Endodermal cell (in vitro differentiated cells): Measurements from ENCODE around the gene SDHB. TPM values are rescaled to one million over a fixed set of nuclear protein-coding genes. Genes with fewer than 3 reads are reported as not detected.

Experiments used
- DNase-seq: peaks from one replicate; pipeline ENCODE4 v3.0.0-alpha.2; 2017
- H3K27ac ChIP-seq: 2 replicates; pipeline ENCODE4 v1.5.1; 2013; ENCODE audit warnings: mild to moderate bottlenecking, low read depth, low read length, moderate library complexity
- H3K27me3 ChIP-seq: 2 replicates; pipeline ENCODE4 v1.6.1; 2013; ENCODE audit warnings: mild to moderate bottlenecking, low read length, moderate library complexity; ENCODE audit not compliant: insufficient read depth, control insufficient read depth, poor library complexity, severe bottlenecking
- H3K36me3 ChIP-seq: 2 replicates; pipeline ENCODE4 v1.7.0; 2013; ENCODE audit warnings: mild to moderate bottlenecking, low read length, moderate library complexity; ENCODE audit not compliant: control insufficient read depth, insufficient read depth
- H3K4me1 ChIP-seq: one replicate; pipeline ENCODE4 v1.7.0; 2013; ENCODE audit warnings: low read length; ENCODE audit not compliant: control insufficient read depth, insufficient read depth
- H3K4me3 ChIP-seq: 2 replicates; pipeline ENCODE4 v1.5.1; 2013; ENCODE audit warnings: mild to moderate bottlenecking, low read length, moderate library complexity
- H3K9ac ChIP-seq: 2 replicates; pipeline ENCODE4 v1.6.1; 2013; ENCODE audit warnings: mild to moderate bottlenecking, low read length, moderate library complexity; ENCODE audit not compliant: poor library complexity, severe bottlenecking; ENCODE audit errors: extremely low read depth
- H3K9me3 ChIP-seq: 2 replicates; pipeline ENCODE4 v1.6.1; 2013; ENCODE audit warnings: mild to moderate bottlenecking, low read length, moderate library complexity; ENCODE audit not compliant: control insufficient read depth
- H3K27ac Mint-ChIP-seq: 2 replicates; pipeline ENCODE4 v1.8.0; 2020; ENCODE audit warnings: mixed read lengths
- H3K27me3 Mint-ChIP-seq: 2 replicates; pipeline ENCODE4 v1.8.0; 2021; ENCODE audit warnings: mild to moderate bottlenecking, mixed read lengths; ENCODE audit not compliant: insufficient read depth
- H3K36me3 Mint-ChIP-seq: 2 replicates; pipeline ENCODE4 v1.8.0; 2020; ENCODE audit warnings: low read depth, mixed read lengths
- H3K4me1 Mint-ChIP-seq: 2 replicates; pipeline ENCODE4 v1.8.0; 2020; ENCODE audit warnings: mixed read lengths
- H3K4me3 Mint-ChIP-seq: 2 replicates; pipeline ENCODE4 v1.8.0; 2020; ENCODE audit warnings: mild to moderate bottlenecking, moderate library complexity, mixed read lengths
- H3K9me3 Mint-ChIP-seq: 2 replicates; pipeline ENCODE4 v1.8.0; 2020; ENCODE audit warnings: mild to moderate bottlenecking, mixed read lengths
- CTCF ChIP-seq: fragments of 200-600 bp; sonication (generic); conservative IDR thresholded peaks from 2 replicates; pipeline ENCODE4 v1.5.0; 2021; ENCODE audit warnings: antibody characterized with exemption, mild to moderate bottlenecking
- WGBS, 2 experiments: methylation state at CpG; one replicate each; pipeline versions ENCODE4 v1.1.5 to v1.1.7; 2013; ENCODE audit warnings: missing lambda C conversion rate in 2 of 2, mixed read lengths in 1 of 2; ENCODE audit not compliant: insufficient coverage in 1 of 2, insufficient read length in 1 of 2; 5-methylcytosine and 5-hydroxymethylcytosine counted together
- total RNA-seq, 2 donors: library from RNA; stranded (reverse); fragmentation: NEBNext Ultra II Directional in 1 of 2; extraction: Animal tissue kit (Norgen Biotek cat#: 25700) in 1 of 2; gene quantifications; 2 replicates in 1 of 2; 3 replicates in 1 of 2; pipeline ENCODE4 v1.2.1, GENCODE V29; 2021

The SDHB gene
- total RNA-seq, 2 donors from 2014 or later, result 68.5 to 75.2 TPM

GRCh38 chr1:17080085-17080759 is 26.4 kb upstream of the SDHB start:
- Histone ChIP-seq H3K27me3 (no peaks in the 10 kb centered on the region), H3K4me1 (no peaks in the 10 kb centered on the region), H3K9ac (no peak overlapping the region), H3K4me3 (no peak overlapping the region), H3K36me3 (no peaks in the 10 kb centered on the region), H3K9me3 (no peaks in the 10 kb centered on the region), H3K27ac (no peak overlapping the region)
- no peaks in the 10 kb centered on the region for H3K36me3 Mint-ChIP-seq
- 81 to 95% methylated on average over 3 to 8 of the region's 8 CpGs for WGBS, 2 experiments
- TF ChIP-seq CTCF, result no peak
- DNase-seq, result no peak
- H3K4me3 Mint-ChIP-seq, result no peak overlapping the region
- H3K4me1 Mint-ChIP-seq, result no peaks in the 10 kb centered on the region
- no peak overlapping the region for H3K27ac Mint-ChIP-seq
- no peaks in the 10 kb centered on the region for H3K27me3 Mint-ChIP-seq
- peaks cover 2% of the 10 kb centered on the region for H3K9me3 Mint-ChIP-seq

- Histone ChIP-seq H3K36me3 (no peaks in the 10 kb centered on the region), H3K27me3 (no peaks in the 10 kb centered on the region), H3K9me3 (no peaks in the 10 kb centered on the region), H3K9ac (no peak overlapping the region), H3K4me1 (no peaks in the 10 kb centered on the region), H3K27ac (no peak overlapping the region), H3K4me3 (no peak overlapping the region)
- no peak for TF ChIP-seq CTCF
- peaks cover 2% of the 10 kb centered on the region for H3K9me3 Mint-ChIP-seq
- no peaks in the 10 kb centered on the region for H3K27me3 Mint-ChIP-seq
- H3K27ac Mint-ChIP-seq, result no peak overlapping the region
- no peaks in the 10 kb centered on the region for H3K36me3 Mint-ChIP-seq
- H3K4me3 Mint-ChIP-seq, result no peak overlapping the region
- WGBS, 2 experiments, result 85 to 87% methylated on average over 11 to 16 of the region's 16 CpGs
- no peak for DNase-seq
- no peaks in the 10 kb centered on the region for H3K4me1 Mint-ChIP-seq
Observed at GRCh38 chr1:17078991-17079868, 25.4 kb upstream of the SDHB start.

GRCh38 chr1:17075470-17076255 is 21.8 kb upstream of the SDHB start:
- H3K27me3 ChIP-seq, result no peaks in the 10 kb centered on the region
- Mint-ChIP-seq H3K27me3 (no peaks in the 10 kb centered on the region), H3K4me1 (no peaks in the 10 kb centered on the region), H3K27ac (peak overlapping the region; percentile 26), H3K36me3 (no peaks in the 10 kb centered on the region), H3K9me3 (peaks cover 2% of the 10 kb centered on the region), H3K4me3 (no peak overlapping the region)
- H3K36me3 ChIP-seq, result no peaks in the 10 kb centered on the region
- H3K4me1 ChIP-seq, result no peaks in the 10 kb centered on the region
- no peak overlapping the region for H3K9ac ChIP-seq
- no peak overlapping the region for H3K4me3 ChIP-seq
- H3K27ac ChIP-seq, result no peak overlapping the region
- no peaks in the 10 kb centered on the region for H3K9me3 ChIP-seq
- peak; percentile 74 for TF ChIP-seq CTCF
- peak; percentile 88 for DNase-seq
- WGBS, 2 experiments, result 66 to 72% methylated on average over 11 to 17 of the region's 17 CpGs
